Peyer's patch (tissue), 4 donors: Measurements from ENCODE around the gene KCNMA1.

ENCODE experiments used
- POLR2A ChIP-seq, 2 donors: fragments of 450-650 bp; IDR thresholded peaks; one replicate each; pipeline ENCODE4 v1.5.1; 2017; ENCODE audit warnings: antibody characterized with exemption in 2 of 2, mild to moderate bottlenecking in 2 of 2, moderate library complexity in 2 of 2
- TF ChIP-seq, protein P1 (sequence below), 6 experiments: fragments of 450-650 bp in 4 of 6; fragments of 200-600 bp in 2 of 6; sonication (generic) in 1 of 6; IDR thresholded peaks; one replicate each; pipeline ENCODE4 v1.5.1; 2017 to 2019; ENCODE audit warnings: antibody characterized with exemption in 6 of 6, mild to moderate bottlenecking in 3 of 6, moderate library complexity in 1 of 6

- TF ChIP-seq, protein P1, sequence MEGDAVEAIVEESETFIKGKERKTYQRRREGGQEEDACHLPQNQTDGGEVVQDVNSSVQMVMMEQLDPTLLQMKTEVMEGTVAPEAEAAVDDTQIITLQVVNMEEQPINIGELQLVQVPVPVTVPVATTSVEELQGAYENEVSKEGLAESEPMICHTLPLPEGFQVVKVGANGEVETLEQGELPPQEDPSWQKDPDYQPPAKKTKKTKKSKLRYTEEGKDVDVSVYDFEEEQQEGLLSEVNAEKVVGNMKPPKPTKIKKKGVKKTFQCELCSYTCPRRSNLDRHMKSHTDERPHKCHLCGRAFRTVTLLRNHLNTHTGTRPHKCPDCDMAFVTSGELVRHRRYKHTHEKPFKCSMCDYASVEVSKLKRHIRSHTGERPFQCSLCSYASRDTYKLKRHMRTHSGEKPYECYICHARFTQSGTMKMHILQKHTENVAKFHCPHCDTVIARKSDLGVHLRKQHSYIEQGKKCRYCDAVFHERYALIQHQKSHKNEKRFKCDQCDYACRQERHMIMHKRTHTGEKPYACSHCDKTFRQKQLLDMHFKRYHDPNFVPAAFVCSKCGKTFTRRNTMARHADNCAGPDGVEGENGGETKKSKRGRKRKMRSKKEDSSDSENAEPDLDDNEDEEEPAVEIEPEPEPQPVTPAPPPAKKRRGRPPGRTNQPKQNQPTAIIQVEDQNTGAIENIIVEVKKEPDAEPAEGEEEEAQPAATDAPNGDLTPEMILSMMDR (IDR thresholded peaks at IDR 0.05): no peak
- no peak for TF ChIP-seq POLR2A (IDR thresholded peaks at IDR 0.05)
Observed at GRCh38 chr10:77509391-77509790, 128.2 kb downstream of the KCNMA1 start.
